Common myeloid progenitor, CD34-positive (primary cell): ENCODE results near the gene MPRIP.

Experiments
- CTCF ChIA-PET: fragments of 350-600 bp; sonication (Branson Sonifier 250); formaldehyde crosslinking; loops from one replicate; lab custom pipeline; 2021; ENCODE audit warnings: antibody characterized with exemption; lab: Charles Lee
- POLR2A ChIA-PET: fragments of 350-600 bp; sonication (Branson Sonifier 250); formaldehyde crosslinking; loops from one replicate; lab custom pipeline; 2021; ENCODE audit warnings: antibody characterized with exemption; lab: Charles Lee
- DNase-seq, 3 donors: peaks; one replicate each; pipeline versions ENCODE4 v3.0.0 to v3.0.0-alpha.2; 2013
- H3K27ac ChIP-seq, 2 experiments: 1 replicate in 1 of 2; 2 replicates in 1 of 2; pipeline ENCODE4 v1.7.0; 2013; ENCODE audit warnings: inconsistent platforms in 2 of 2, low read length in 2 of 2, mild to moderate bottlenecking in 2 of 2, low read depth in 1 of 2, moderate library complexity in 1 of 2; ENCODE audit not compliant: severe bottlenecking in 2 of 2, insufficient read depth in 1 of 2, poor library complexity in 1 of 2
- H3K27me3 ChIP-seq, 5 experiments: replicated peaks in 2 of 5; 1 replicate in 3 of 5; 2 replicates in 2 of 5; pipeline versions ENCODE4 v1.6.1 to v1.7.0; 2013; ENCODE audit warnings: low read length in 4 of 5, mild to moderate bottlenecking in 2 of 5, moderate library complexity in 2 of 5, inconsistent platforms in 1 of 5; ENCODE audit not compliant: insufficient read depth in 5 of 5, control insufficient read depth in 4 of 5
- H3K36me3 ChIP-seq, 4 experiments: 1 replicate in 2 of 4; 2 replicates in 2 of 4; pipeline versions ENCODE4 v1.6.1 to v1.7.0; 2013; ENCODE audit warnings: low read length in 3 of 4, control low read depth in 1 of 4, mild to moderate bottlenecking in 1 of 4; ENCODE audit not compliant: control insufficient read depth in 4 of 4, insufficient read depth in 4 of 4
- H3K4me1 ChIP-seq, 4 experiments: 1 replicate in 3 of 4; 2 replicates in 1 of 4; pipeline versions ENCODE4 v1.6.1 to v1.7.1; 2013; ENCODE audit warnings: low read length in 3 of 4, mild to moderate bottlenecking in 3 of 4, control low read depth in 1 of 4, inconsistent platforms in 1 of 4, moderate library complexity in 1 of 4; ENCODE audit not compliant: control insufficient read depth in 4 of 4, insufficient read depth in 4 of 4; ENCODE audit errors: control extremely low read depth in 1 of 4
- H3K4me3 ChIP-seq, 7 experiments: 1 replicate in 4 of 7; 2 replicates in 3 of 7; pipeline versions ENCODE4 v1.5.1 to v1.7.0; 2013; ENCODE audit warnings: mild to moderate bottlenecking in 7 of 7, low read length in 6 of 7, moderate library complexity in 6 of 7, inconsistent platforms in 2 of 7, low read depth in 2 of 7, control low read depth in 1 of 7; ENCODE audit not compliant: insufficient read depth in 4 of 7, control insufficient read depth in 1 of 7; ENCODE audit errors: extremely low read depth in 1 of 7
- H3K9me3 ChIP-seq, 5 experiments: 1 replicate in 4 of 5; 2 replicates in 1 of 5; pipeline versions ENCODE4 v1.6.1 to v1.7.1; 2013; ENCODE audit warnings: low read length in 4 of 5, mild to moderate bottlenecking in 2 of 5, inconsistent platforms in 1 of 5, low read depth in 1 of 5, moderate library complexity in 1 of 5; ENCODE audit not compliant: control insufficient read depth in 4 of 5, insufficient read depth in 2 of 5; ENCODE audit errors: control extremely low read depth in 1 of 5
- WGBS: methylation state at CpG from one replicate; pipeline ENCODE4 v1.1.5; 2013; ENCODE audit not compliant: insufficient coverage; 5-methylcytosine and 5-hydroxymethylcytosine counted together

Gene MPRIP

DNA sequence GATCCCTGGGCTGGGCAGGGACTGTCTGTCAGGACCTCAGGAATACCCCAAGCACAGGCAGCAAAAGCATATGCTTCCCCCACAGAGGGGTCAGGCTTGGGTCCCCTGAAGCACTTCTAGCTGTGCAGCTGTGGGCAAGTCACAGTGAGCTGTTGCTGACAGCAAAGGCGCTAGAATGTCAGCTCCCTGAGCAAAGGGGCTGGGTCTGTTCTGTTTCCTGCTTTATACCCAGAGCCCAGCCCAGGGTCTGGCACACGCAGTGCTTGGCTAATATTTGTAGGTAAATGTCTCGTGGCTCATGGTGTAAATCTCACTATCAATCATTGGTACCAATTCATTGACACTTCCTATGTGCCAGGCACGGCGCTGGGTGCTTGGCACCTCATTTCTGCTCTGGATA is 16.6 kb upstream of the MPRIP start:
- DNase-seq, result no peak
- Histone ChIP-seq H3K27ac (no peak overlapping the region), H3K36me3 (no peaks in the 10 kb centered on the region), H3K9me3 (no peaks in the 10 kb centered on the region), H3K27me3 (no peaks in the 10 kb centered on the region), H3K4me1 (peaks cover 0 to 17% (median 9%) of the 10 kb centered on the region in 4 experiments), H3K4me3 (no peak overlapping the region)
- 71% methylated on average over 1 of the region's 5 CpGs for WGBS
- ChIA-PET CTCF (interaction anchor here (0.8 kb wide), 1 partner anchor 9 kb away, joined by 3 read pairs; no protein-coding TSS in a partner anchor), POLR2A (no interaction called here)

DNA sequence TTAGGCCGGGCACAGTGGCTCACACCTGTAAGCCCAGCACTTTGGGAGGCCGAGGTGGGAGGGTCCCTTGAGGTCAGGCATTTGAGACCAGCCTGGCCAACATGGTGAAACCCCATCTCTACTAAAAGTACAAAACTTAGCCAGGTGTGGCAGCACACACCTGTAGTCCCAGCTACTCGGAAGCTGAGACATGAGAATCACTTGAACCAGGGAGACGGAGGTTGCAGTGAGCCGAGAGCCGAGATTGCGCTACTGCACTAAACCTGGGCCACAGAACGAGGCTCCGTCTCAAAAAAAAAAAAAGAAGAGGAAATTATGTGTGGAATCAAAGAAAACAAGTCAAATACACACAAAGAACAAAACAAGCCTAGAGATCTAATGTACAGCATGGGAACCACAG is 16.1 kb upstream of the MPRIP start:
- no peak overlapping the region for H3K4me3 ChIP-seq
- 100% methylated on average over 7 of the region's 9 CpGs for WGBS
- ChIA-PET CTCF (no interaction called here), POLR2A (interaction anchor here (0.8 kb wide), 1 partner anchor 688 kb away, joined by 4 read pairs; no protein-coding TSS in a partner anchor)
- no peaks in the 10 kb centered on the region for H3K27me3 ChIP-seq
- H3K36me3 ChIP-seq, result no peaks in the 10 kb centered on the region
- no peaks in the 10 kb centered on the region for H3K9me3 ChIP-seq
- no peak for DNase-seq
- H3K4me1 ChIP-seq, result peaks cover 0 to 18% (median 9%) of the 10 kb centered on the region in 4 experiments
- no peak overlapping the region for H3K27ac ChIP-seq

DNA sequence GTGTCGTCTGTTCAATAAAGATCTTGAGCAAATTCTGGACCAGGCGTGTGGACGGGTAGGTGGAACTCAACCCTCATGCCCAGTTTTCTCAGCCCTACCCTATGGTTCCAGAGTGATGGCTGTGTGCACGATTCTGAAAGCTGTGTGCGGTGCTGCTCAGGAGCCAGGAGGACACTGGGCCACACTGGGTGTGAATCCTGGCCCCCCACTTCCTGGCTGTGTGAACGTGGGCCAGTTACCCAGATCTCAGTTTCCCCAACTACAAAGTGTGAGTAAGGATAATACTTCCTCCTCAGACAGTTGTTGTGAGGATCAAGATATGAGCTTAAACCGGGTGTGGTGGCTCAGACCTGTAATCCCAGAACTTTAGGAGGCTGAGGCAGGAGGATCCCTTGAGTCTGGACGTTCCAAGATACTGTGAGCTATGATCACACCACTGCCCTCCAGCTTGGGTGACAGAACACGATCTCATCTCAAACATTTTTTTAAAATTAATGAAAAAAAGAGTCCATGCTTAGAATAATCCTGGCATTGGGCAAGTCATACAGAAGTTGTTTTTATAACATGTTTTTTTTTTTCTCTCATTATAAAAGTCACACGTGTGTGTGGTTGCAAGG is 14.7 kb upstream of the MPRIP start:
- no peak overlapping the region for H3K27ac ChIP-seq
- POLR2A ChIA-PET, result interaction anchor here (0.6 kb wide), 1 partner anchor 54 kb away, joined by 4 read pairs; no protein-coding TSS in a partner anchor
- no peak for DNase-seq

DNA sequence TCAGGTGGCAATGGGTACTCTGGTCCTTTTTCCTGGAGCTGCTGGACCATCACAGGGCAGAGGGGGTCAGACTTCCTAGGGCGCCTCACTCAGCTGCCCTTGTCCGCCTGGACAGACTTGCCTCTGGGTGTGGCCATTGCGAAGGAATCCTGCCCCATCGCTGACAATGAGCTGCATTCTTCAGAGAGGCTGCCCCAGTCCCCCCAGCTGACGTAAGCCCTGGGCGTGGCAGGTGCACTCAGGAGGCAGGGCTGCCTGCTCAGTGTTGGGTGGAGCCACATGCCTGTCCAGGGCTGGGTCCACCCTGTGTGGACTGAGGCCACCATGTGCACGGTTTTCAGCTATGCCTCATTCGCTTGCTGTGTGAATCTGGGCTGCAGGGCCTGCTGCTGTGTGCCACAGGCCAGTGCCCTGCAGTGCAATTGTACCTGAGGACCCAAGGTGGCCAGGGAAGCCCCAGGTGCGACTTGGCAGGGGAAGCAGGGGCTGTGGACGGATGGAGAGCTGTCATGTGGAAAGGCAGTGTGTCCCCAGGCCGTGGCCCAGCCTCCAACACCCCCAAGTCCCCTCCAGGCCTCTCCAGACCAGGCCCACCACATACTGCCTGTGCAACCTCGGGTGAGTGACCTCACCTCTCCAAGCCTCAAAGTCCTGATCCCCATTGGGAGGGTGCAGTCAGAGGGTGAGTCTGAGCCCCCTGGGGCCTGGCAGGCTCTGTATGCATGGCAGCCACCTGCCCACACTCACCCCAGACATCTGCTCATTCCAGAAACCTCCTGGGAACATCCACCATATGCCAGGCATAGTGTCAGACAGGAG is 14.0 kb upstream of the MPRIP start:
- H3K4me3 ChIP-seq, result no peak overlapping the region
- H3K9me3 ChIP-seq, result no peaks in the 10 kb centered on the region
- H3K27me3 ChIP-seq, result no peaks in the 10 kb centered on the region
- WGBS, result 94% methylated on average over 10 of the region's 12 CpGs
- no peaks in the 10 kb centered on the region for H3K36me3 ChIP-seq
- CTCF ChIA-PET, result interaction anchor here (1.1 to 2.9 kb wide), 3 partner anchors 9 to 13 kb away, joined by 3 to 8 read pairs (median 4); no protein-coding TSS in a partner anchor
- POLR2A ChIA-PET, result no interaction called here
- DNase-seq, result no peak
- H3K27ac ChIP-seq, result no peak overlapping the region
- H3K4me1 ChIP-seq, result peaks cover 0 to 18% (median 14%) of the 10 kb centered on the region in 4 experiments

More for the DNA sequence above, 14.7 kb upstream of the MPRIP start:
- H3K4me3 ChIP-seq, result no peak overlapping the region
- WGBS, result 92% methylated on average over 6 of the region's 10 CpGs
- peaks cover 0 to 18% (median 13%) of the 10 kb centered on the region in 4 experiments for H3K4me1 ChIP-seq
- CTCF ChIA-PET, result interaction anchor here (1.1 to 2.9 kb wide), 4 partner anchors 9 to 169 kb away, joined by 3 to 8 read pairs (median 4); no protein-coding TSS in a partner anchor
- H3K27me3 ChIP-seq, result no peaks in the 10 kb centered on the region
- H3K36me3 ChIP-seq, result no peaks in the 10 kb centered on the region
- no peaks in the 10 kb centered on the region for H3K9me3 ChIP-seq

DNA sequence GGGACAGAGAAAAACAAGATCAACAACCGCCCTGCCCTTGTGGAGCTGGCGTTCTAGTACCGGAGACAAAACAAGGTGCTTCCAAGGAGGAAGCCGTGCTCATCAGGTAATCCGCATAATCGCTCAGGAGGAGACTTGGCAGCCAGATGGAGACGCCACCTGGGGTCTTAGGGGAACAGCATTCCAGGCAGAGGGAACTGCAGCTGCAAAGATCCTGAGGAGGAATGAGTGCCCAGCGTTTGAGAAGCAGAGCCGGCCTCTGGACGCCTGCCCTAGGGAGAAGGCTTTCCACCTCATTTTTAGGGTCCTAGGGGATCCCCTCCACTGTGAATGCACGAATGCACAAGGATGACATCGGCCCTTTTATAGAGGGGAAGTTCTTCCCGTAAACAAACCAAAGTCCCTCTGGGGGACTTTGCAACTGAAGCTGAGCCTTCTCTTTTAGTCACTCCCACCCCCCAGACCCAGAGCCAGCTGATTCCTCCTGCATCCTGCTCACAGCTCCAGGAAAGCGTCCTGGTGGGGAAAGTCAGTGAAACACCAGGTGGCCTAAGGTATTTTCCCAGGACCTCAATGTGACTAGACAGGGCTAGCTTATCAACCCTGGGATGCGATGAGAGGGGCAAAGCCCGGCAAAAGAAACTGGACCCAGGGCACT is 13.2 kb upstream of the MPRIP start:
- H3K27me3 ChIP-seq, result no peaks in the 10 kb centered on the region
- no peak overlapping the region for H3K4me3 ChIP-seq
- H3K27ac ChIP-seq, result no peak overlapping the region
- WGBS, result 96% methylated on average over 12 of the region's 16 CpGs
- H3K36me3 ChIP-seq, result no peaks in the 10 kb centered on the region
- H3K4me1 ChIP-seq, result peaks cover 0 to 25% (median 20%) of the 10 kb centered on the region in 4 experiments
- DNase-seq, result no peak
- H3K9me3 ChIP-seq, result no peaks in the 10 kb centered on the region
- ChIA-PET CTCF (interaction anchor here (1.3 to 2.9 kb wide), 2 partner anchors 8 to 12 kb away, joined by 3 to 8 read pairs; no protein-coding TSS in a partner anchor), POLR2A (no interaction called here)

DNA sequence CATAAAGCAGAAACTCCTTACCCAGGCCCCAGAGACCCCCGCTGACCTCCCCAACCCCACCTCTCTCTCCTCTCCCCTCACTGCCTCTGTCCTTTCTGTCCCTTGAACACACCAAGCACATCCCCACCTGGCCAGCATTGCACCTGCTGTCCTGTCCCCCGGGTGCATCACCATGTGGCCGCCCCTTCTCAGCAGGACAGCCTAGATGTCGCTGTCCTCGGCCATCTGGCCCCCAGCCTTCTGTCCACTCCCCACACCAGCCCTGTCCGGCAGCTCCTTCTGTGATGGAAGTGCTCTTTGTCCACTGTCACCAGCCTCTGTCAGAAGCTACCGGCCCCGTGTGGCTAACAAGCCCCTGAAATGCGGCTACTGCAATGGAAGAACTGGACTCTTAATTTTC is 12.3 kb upstream of the MPRIP start:
- H3K4me1 ChIP-seq, result peaks cover 0 to 35% (median 28%) of the 10 kb centered on the region in 4 experiments
- no peaks in the 10 kb centered on the region for H3K36me3 ChIP-seq
- 94% methylated on average over 8 of the region's 9 CpGs for WGBS
- POLR2A ChIA-PET, result no interaction called here
- no peak for DNase-seq
- CTCF ChIA-PET, result interaction anchor here (1.3 to 2.9 kb wide), 2 partner anchors 8 to 13 kb away, joined by 4 to 8 read pairs; no protein-coding TSS in a partner anchor
- no peak overlapping the region for H3K27ac ChIP-seq
- H3K4me3 ChIP-seq, result no peak overlapping the region
- H3K9me3 ChIP-seq, result no peaks in the 10 kb centered on the region
- no peaks in the 10 kb centered on the region for H3K27me3 ChIP-seq
